DND-41 (cell line): ENCODE results near the gene GMEB2.
"Not testable (repeated sequence)": the region's sequence is repeated elsewhere in the genome, so short reads cannot be mapped to it uniquely, and the experiment has no call there.

Experiments used
- ATAC-seq: fragments of 200-7000 bp; cut with Tn5 transposase; 3 replicates; pipeline ENCODE4 v1.9.1; 2021; ENCODE audit warnings: low read depth; ENCODE audit not compliant: insufficient read depth
- DNase-seq: peaks from one replicate; pipeline ENCODE4 v3.0.0-alpha.2; 2020
- H2AFZ ChIP-seq: 2 replicates; pipeline ENCODE4 v1.6.0; 2012; ENCODE audit warnings: low read depth, low read length
- H3K27ac ChIP-seq: 2 replicates; pipeline ENCODE4 v1.5.1; 2012; ENCODE audit warnings: low read length, inconsistent platforms
- H3K27me3 ChIP-seq: fragments of 200-600 bp; sonication (generic); 2 replicates; pipeline ENCODE4 v1.6.0; 2012; ENCODE audit warnings: low read length, mild to moderate bottlenecking, inconsistent platforms; ENCODE audit not compliant: insufficient read depth, poor library complexity
- H3K36me3 ChIP-seq: 2 replicates; pipeline ENCODE4 v1.5.1; 2012; ENCODE audit warnings: low read length, inconsistent platforms; ENCODE audit not compliant: insufficient read depth
- H3K4me1 ChIP-seq: 2 replicates; pipeline ENCODE4 v1.5.1; 2012; ENCODE audit warnings: mild to moderate bottlenecking, low read length; ENCODE audit not compliant: insufficient read depth
- H3K4me2 ChIP-seq: 2 replicates; pipeline ENCODE4 v1.6.0; 2012; ENCODE audit warnings: mild to moderate bottlenecking, moderate library complexity, low read length, inconsistent platforms; ENCODE audit not compliant: insufficient read depth
- H3K4me3 ChIP-seq, 2 experiments: fragments of 200-600 bp in 1 of 2; shearing (Covaris generic) in 1 of 2; 2 replicates each; pipeline ENCODE4 v1.5.1; 2012 to 2016; ENCODE audit warnings: inconsistent platforms in 2 of 2, low read length in 2 of 2, mild to moderate bottlenecking in 2 of 2, low read depth in 1 of 2, moderate library complexity in 1 of 2
- H3K79me2 ChIP-seq: 2 replicates; pipeline ENCODE4 v1.6.0; 2012; ENCODE audit warnings: low read length, inconsistent platforms; ENCODE audit not compliant: insufficient read depth
- H3K9ac ChIP-seq: 2 replicates; pipeline ENCODE4 v1.6.0; 2012; ENCODE audit warnings: low read depth, mild to moderate bottlenecking, inconsistent platforms, low read length, moderate library complexity
- H3K9me3 ChIP-seq: 2 replicates; pipeline ENCODE4 v1.5.1; 2012; ENCODE audit warnings: low read length, moderate library complexity, mild to moderate bottlenecking, inconsistent platforms; ENCODE audit not compliant: insufficient read depth, severe bottlenecking
- H4K20me1 ChIP-seq: 2 replicates; pipeline ENCODE4 v1.6.0; 2012; ENCODE audit warnings: low read length; ENCODE audit not compliant: insufficient read depth
- EZH2 ChIP-seq: IDR thresholded peaks from 3 replicates; pipeline ENCODE4 v1.6.1; 2012; ENCODE audit warnings: borderline replicate concordance, low read depth, mild to moderate bottlenecking, moderate library complexity, low read length, inconsistent platforms; ENCODE audit not compliant: severe bottlenecking
- TF ChIP-seq, protein P1 (sequence below): IDR thresholded peaks from 2 replicates; pipeline ENCODE4 v1.5.1; 2012; ENCODE audit warnings: borderline replicate concordance, low read length, moderate library complexity, mild to moderate bottlenecking; ENCODE audit not compliant: poor library complexity, severe bottlenecking; ENCODE audit errors: extremely low read depth

The GMEB2 gene

DNA sequence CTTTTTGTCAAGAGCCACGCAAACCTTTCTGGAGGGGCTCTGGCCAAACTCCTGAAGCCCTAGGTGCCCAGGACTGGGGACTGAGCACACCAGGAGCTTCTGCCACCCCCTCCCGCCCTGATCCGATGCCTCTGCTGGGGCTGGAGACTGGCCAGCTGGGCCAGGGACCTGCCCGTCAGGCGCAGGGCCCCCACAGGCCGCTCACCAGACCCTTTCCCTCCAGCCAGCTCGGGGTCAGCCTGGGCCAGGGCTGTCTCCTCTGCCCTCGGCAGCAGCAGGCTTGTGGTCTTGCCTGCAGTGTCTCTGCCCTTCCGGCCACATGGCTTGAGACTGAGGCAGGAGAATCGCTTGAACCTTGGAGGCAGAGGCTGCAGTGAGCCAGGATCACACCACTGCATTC, 45.8 kb upstream of the GMEB2 start:
- TF ChIP-seq EZH2: no peak
- TF ChIP-seq, protein P1, sequence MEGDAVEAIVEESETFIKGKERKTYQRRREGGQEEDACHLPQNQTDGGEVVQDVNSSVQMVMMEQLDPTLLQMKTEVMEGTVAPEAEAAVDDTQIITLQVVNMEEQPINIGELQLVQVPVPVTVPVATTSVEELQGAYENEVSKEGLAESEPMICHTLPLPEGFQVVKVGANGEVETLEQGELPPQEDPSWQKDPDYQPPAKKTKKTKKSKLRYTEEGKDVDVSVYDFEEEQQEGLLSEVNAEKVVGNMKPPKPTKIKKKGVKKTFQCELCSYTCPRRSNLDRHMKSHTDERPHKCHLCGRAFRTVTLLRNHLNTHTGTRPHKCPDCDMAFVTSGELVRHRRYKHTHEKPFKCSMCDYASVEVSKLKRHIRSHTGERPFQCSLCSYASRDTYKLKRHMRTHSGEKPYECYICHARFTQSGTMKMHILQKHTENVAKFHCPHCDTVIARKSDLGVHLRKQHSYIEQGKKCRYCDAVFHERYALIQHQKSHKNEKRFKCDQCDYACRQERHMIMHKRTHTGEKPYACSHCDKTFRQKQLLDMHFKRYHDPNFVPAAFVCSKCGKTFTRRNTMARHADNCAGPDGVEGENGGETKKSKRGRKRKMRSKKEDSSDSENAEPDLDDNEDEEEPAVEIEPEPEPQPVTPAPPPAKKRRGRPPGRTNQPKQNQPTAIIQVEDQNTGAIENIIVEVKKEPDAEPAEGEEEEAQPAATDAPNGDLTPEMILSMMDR: no peak
- Histone ChIP-seq H4K20me1 (no peaks in the 10 kb centered on the region), H3K9me3 (no peaks in the 10 kb centered on the region), H3K9ac (no peak overlapping the region), H3K4me3 (no peak overlapping the region), H2AFZ (no peak overlapping the region), H3K79me2 (no peaks in the 10 kb centered on the region), H3K4me2 (no peak overlapping the region), H3K27me3 (no peaks in the 10 kb centered on the region), H3K27ac (no peak overlapping the region), H3K36me3 (peaks cover 69% of the 10 kb centered on the region), H3K4me1 (no peaks in the 10 kb centered on the region)
- no peak for ATAC-seq
- DNase-seq: no peak

DNA sequence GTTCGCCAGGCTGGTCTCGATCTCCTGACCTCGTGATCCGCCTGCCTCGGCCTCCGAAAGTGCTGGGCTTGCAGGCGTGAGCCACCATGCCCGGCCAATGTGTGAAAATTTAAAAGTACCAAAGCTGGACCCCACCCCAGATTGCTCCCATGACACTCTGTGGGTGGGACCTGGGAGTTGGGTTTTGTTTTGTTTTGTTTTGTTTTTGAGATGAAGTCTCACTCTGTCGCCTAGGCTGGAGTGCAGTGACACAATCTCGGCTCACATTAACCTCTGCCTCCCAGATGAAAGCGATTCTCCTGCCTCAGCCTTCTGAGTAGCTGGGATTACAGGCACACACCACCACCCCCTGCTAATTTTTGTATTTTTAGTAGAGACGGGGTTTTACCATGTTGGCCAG, 44.8 kb upstream of the GMEB2 start:
- H3K4me3 ChIP-seq, H3K4me1 ChIP-seq, ATAC-seq, H3K9me3 ChIP-seq, H3K27me3 ChIP-seq, H2AFZ ChIP-seq, H4K20me1 ChIP-seq, H3K79me2 ChIP-seq, DNase-seq, H3K9ac ChIP-seq, H3K4me2 ChIP-seq, H3K27ac ChIP-seq: not testable (repeated sequence)
- H3K36me3 ChIP-seq: peaks cover 69% of the 10 kb centered on the region

DNA sequence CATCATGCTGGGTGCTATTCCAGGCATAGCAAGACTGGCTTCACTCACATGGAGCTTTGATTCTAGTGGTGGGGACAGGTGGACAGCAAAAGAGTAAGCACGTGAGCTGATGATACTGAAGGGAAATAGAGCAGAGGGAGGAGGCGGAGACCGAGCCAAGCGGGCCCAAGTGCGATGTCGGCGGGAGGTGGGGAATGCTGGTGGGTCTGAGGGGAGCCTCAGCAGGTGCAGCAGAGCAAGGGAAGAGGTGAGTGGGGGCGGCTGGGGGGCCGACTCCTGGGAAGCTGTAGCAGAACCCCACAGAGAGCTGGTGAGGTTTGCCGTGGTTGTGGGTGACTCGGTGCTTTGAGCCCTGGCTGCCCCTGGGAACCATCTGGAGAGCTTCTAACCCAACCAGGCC, 41.5 kb upstream of the GMEB2 start:
- Histone ChIP-seq H3K36me3 (peaks cover 71% of the 10 kb centered on the region), H3K9ac (no peak overlapping the region)

DNA sequence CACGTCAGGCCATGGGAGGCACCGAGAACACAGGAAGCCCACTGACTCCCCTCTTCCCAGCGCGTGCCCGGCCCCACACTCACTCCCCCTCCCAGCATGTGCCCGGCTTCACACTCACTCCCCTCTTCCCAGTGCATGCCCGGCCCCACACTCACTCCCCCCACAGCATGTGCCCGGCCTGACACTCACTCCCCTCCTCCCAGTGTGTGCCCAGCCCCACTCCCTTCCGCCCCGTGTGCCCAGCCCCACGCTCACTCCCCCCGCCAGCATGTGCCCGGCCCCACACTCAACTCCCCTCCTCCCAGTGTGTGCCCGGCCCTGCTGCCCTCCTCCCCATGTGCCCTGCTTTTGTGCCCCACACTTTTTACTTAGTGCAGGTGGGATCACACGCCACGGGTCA, 41.0 kb upstream of the GMEB2 start:
- TF ChIP-seq EZH2: no peak
- no peak for DNase-seq
- peaks cover 13% of the 10 kb centered on the region; the same call in 1 of the 2 replicates for H4K20me1 ChIP-seq
- H3K4me2 ChIP-seq: no peak overlapping the region
- H3K79me2 ChIP-seq: peaks cover 15% of the 10 kb centered on the region; the same call in 1 of the 2 replicates
- no peak overlapping the region for H3K4me3 ChIP-seq
- H3K9me3 ChIP-seq: no peaks in the 10 kb centered on the region
- no peak overlapping the region for H3K27ac ChIP-seq
- no peak for ATAC-seq
- no peaks in the 10 kb centered on the region for H3K27me3 ChIP-seq
- no peak overlapping the region for H2AFZ ChIP-seq
- peaks cover 76% of the 10 kb centered on the region for H3K36me3 ChIP-seq
- H3K4me1 ChIP-seq: no peaks in the 10 kb centered on the region
- H3K9ac ChIP-seq: no peak overlapping the region

More for the DNA sequence above, 41.5 kb upstream of the GMEB2 start:
- H3K27ac ChIP-seq: no peak overlapping the region
- H3K4me2 ChIP-seq: no peak overlapping the region
- H2AFZ ChIP-seq: no peak overlapping the region
- TF ChIP-seq EZH2: no peak
- TF ChIP-seq, protein P1: no peak
- DNase-seq: no peak
- H3K9me3 ChIP-seq: no peaks in the 10 kb centered on the region
- ATAC-seq: no peak
- H3K27me3 ChIP-seq: no peaks in the 10 kb centered on the region
- no peaks in the 10 kb centered on the region for H3K4me1 ChIP-seq
- peaks cover 13% of the 10 kb centered on the region; the same call in 1 of the 2 replicates for H4K20me1 ChIP-seq
- no peak overlapping the region for H3K4me3 ChIP-seq
- H3K79me2 ChIP-seq: peaks cover 13% of the 10 kb centered on the region; the same call in 1 of the 2 replicates
